ENCODE data around the gene SLC6A2.
"Not testable (repeated sequence)": the region's sequence is repeated elsewhere in the genome, so short reads cannot be mapped to it uniquely, and the experiment has no call there.

The SLC6A2 gene

DNA sequence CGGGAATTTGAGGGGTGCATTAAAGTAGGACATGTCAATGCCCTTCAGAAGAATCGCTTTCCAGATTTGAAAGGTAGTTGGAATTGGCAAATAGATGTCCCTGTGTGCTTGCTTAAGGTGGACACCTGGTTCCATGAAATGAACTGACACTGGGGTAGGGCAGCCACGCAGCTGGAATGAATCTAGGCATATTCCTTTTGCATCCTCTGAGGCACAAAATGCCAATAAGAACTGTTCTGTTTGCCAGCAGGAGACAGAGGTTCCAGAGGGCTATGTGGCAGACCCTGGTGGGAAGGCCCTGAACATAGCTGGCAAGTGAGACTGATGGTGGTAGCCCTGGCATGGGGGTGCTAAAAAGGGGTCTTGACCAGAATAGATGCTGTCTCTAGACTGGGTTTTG is 61.5 kb downstream of the SLC6A2 start:
- DNase-seq = no peak

DNA sequence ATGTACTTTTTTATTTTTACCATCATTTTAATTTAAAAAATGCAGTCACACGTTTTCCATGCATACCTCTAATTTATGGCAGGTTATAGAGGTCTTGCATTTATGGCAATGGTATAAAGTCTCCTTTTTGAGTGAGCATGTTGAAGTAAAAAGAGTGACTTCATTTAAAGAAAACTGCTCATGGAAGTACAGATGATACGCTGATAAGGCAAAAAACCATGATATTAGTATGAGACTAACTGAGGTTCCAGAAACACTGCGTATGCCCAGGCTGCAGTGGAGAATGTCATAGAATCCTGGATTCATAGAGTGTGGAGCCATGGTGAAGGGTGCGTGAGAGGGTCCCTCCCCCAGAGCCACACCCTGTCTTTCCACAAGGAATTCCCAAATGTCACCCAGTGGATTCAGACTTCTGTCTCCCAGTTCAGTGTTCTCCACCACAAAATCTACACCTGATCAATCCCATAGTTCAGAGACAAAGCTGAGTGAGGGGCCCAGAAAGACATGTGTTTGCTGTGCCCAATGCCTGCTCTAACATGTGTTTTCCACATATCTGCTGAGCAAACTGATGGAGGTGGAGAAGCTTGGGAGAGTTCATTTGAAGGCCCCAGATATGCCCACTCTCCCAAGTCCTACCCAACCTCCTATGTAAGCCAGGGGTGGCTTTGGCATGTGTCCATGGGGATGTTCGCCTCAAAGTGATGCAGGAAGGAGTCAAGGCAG is 69.4 kb downstream of the SLC6A2 start:
- no peak for DNase-seq

DNA sequence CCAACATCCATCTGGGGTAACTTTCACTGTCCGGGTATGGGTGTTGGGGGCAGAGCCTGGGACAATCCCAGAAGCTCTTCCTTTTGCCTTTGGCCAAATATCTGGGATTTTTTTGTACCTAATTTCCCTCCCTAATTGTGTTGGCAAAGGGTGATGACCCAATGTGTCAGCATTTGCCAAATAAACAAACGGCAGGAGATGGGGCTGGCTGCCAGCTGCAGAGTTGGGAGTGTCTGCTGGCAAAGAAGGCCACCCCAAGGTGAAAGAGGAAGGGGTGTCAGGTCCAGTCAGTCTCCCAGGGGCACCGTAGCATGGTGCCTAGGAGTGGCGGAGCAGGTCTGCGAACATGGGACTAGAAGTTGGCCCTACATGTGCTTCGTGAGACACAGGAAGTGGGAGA is 73.0 kb downstream of the SLC6A2 start:
- no peak for DNase-seq

DNA sequence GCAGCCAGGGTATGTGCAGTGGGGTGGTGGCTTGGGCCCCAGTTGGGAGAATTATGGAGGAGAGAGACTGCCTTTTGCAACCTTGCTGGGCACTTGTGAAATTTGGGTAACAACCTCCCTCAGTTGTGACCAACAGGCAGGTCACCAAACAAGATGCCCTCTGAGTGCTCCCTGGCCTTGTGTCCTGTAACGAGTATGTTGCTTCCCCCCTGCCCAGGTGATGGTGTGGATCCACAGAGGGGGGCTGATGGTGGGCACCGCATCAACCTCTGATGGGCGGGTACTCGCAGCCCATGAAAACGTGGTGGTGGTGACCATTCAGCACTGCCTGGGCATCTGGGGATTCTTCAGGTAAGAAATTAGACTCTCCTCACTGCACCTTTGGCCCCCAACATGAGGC is 74.3 kb downstream of the SLC6A2 start:
- no peak for DNase-seq

DNA sequence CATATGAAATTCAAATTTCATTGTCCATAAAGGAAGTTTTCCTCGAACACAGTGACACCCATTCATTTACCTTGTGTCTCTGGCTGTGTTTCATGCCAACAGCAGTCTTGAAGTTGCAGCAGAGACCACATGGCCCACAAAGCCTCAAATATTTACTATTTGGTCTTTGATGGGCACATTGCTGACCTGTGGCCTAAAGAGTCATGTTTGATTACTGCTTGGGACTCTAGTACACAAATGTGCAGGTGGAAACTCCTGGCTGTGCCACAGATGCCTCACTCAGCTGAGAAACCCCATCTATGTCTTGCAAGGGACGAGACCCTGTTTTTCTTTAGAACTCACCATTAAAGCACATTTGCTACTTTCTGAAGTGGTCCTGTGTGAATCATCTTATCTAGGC is 76.7 kb downstream of the SLC6A2 start:
- DNase-seq = no peak

DNA sequence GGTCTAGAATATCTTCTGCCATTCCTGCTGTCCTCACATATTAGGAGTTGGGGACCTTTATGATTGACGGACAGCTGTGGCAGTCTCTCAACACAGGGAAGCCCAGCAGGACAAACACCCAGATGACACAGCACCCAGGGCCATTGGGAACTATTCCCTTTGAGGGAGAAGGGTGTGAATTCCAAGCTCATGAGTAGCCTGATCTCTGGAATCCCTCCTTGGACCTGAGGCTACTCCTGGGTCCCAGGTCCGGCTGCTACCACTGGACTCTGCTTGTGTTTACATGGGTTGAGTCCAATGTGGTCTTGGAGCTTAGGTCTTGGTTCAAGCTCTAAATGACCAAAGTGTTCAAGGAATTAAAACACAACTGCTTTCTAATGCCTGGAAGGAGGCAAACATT is 78.9 kb downstream of the SLC6A2 start:
- no peak for DNase-seq

DNA sequence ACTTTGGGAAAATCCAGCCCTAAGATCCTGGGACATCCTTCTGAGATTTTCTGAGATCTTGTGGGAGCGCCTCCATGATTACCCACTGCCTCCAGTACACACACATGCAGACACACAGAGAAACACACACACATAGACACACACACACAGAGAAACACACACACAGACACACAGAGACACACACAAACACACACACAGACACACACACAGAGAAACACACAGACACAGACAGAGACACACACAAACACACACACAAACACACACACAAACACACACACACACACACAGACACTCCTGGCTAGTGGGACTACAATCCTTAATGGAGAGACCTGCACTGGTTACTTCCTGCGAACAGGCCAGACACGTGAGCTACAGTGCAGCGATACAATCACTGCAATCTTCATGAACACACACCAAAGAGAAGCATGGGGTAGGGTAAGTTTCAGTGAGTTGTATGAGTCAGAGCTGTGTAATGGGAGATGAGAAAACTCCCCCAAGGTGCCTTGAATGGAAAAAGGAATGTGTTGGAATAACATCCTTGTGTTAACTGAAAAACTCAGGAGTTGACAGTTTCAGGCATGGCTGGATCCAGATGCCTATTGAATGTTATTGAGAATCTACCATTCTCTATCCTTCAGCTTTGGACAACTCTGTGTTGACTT is 79.5 kb downstream of the SLC6A2 start:
- DNase-seq = no peak

DNA sequence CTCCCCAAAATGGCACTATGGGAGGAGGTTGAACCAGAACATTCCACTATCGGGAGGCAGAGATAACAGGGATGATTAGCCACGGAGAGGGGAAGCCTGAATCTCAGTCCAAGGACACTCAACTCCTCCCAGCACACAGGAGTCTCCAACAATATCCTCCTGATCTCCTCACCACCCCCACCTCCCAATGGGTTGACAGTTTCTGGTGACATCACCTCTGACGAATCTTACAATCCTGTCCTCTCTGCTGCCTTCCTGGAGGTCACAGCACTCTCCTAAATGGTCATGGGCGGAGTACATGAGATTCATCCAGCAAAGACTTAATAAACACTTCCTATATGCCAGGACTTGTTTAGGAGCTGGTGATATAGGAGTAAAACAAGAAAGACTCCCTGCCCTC is 80.9 kb downstream of the SLC6A2 start:
- no peak for DNase-seq

DNA sequence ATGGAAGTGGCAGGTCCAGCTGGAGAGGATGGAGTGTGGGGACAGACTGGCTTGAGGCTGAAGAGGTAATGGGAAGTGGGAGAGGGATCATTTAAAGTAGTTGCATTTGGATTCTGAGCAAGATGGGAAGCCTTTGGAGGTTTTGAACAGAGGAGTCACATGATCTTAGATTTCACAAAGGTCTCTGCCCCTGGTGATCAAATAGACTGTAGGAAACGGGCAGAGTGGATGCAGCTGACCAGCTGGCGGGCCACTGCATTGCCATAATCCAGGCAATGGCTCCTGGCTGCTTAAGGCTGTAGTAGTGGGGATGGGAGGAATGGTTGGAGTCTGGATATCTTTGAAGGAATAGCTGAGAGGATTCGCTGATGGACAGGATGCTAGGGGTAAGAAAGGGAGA is 81.5 kb downstream of the SLC6A2 start:
- no peak for DNase-seq

DNA sequence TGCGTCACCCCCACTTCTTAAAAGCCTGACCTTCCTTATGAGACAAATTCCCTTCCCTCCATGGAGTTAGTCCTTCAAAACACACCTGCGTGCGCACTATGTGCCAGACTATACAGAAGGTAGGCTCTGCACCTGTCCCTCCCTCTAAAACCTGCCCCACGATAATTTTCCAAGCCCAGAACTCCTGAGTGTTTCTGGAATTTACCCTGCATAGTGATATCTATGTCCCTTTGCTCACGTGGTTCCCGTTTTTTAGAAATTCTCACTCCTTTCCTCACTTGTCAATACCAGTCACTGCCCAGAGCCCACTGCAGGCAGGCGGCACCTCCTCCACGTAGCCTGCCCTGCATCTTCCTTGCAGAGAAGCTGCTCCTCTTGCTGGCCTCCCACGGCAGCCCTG is 82.2 kb downstream of the SLC6A2 start:
- no peak for DNase-seq

DNA sequence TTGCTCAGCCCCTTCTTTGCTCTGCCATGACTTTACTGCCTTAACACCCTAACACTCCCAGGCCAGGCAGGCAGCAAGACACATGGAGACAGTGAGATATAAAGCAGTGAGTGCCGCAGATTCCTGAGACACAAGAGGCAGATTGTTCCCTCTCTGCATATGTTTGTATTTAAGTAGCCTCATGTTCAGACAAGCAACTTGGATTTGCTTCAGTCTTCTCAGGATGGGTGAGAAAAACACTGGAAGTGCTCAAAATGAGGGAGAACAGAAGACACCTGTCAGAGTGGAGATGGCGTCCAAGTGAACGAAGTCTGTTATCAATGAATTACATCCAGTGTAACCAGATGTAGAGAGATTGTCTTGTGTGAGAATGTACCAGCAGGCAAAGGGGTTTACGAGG is 90.3 kb downstream of the SLC6A2 start:
- DNase-seq = no peak

DNA sequence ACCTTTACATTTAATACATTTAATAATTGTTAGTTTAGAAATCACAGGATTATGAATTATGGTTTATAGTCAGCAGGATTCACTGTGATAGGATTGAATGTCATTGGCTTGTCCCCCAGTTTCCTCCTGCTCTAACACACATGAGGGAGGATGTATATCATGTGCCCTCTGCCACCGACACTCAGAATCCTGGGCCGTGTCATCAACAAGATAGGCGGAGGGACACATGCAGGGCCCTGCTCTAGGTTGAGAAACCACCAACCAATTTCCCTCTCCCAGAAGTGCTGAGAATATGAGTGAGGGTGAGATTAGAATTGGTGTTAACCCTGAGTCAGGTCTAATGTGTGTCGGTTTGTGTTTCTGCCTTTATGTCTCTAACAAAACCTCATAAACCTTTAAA is 92.0 kb downstream of the SLC6A2 start:
- no peak for DNase-seq

DNA sequence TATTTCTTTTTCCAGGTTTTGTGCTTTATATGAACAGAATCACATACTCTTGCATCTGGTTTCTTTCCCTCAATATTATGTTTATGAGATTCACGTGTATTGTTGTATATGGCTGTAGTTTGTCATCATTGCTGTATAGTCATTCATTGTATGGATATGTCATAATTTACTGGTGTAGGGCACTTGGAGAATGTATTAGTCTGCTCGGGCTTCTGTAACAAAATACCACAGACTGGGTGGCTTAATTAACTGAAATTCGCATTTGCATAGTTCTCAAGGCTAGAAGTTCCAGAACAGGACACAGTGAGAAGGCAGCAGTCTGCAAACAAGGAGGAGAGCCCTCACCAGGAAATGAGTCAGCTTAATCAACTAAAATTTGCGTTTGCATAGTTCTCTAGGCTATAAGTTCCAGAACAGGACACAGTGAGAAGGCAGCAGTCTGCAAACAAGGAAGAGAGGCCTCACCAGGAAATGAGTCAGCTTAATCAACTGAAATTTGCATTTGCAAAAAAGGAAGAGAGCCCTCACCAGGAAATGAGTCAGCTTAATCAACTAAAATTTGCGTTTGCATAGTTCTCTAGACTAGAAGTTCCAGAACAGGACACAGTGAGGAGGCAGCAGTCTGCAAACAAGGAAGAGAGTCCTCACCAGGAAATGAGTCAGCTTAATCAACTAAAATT is 96.8 kb downstream of the SLC6A2 start:
- not testable (repeated sequence) for DNase-seq

DNA sequence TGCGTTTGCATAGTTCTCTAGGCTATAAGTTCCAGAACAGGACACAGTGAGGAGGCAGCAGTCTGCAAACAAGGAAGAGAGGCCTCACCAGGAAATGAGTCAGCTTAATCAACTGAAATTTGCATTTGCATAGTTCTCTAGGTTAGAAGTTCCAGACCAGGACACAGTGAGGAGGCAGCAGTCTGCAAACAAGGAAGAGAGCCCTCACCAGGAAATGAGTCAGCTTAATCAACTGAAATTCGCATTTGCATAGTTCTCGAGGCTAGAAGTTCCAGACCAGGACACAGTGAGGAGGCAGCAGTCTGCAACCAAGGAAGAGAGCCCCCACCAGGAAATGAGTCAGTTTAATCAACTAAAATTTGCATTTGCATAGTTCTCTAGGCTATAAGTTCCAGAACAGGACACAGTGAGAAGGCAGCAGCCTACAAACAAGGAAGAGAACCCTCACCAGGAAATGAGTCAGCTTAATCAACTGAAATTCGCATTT is 97.4 kb downstream of the SLC6A2 start:
- not testable (repeated sequence) for DNase-seq

Data from T-helper 9 cell (primary cell).